ENCODE measurements around the gene DLK1. TPM values are rescaled to one million over a fixed set of nuclear protein-coding genes. Genes with fewer than 3 reads are reported as not detected.

Gene DLK1
- total and polyA plus RNA-seq, 7 donors = 0.36 to 1.2 (median 0.46) TPM; not detected in 4

DNA sequence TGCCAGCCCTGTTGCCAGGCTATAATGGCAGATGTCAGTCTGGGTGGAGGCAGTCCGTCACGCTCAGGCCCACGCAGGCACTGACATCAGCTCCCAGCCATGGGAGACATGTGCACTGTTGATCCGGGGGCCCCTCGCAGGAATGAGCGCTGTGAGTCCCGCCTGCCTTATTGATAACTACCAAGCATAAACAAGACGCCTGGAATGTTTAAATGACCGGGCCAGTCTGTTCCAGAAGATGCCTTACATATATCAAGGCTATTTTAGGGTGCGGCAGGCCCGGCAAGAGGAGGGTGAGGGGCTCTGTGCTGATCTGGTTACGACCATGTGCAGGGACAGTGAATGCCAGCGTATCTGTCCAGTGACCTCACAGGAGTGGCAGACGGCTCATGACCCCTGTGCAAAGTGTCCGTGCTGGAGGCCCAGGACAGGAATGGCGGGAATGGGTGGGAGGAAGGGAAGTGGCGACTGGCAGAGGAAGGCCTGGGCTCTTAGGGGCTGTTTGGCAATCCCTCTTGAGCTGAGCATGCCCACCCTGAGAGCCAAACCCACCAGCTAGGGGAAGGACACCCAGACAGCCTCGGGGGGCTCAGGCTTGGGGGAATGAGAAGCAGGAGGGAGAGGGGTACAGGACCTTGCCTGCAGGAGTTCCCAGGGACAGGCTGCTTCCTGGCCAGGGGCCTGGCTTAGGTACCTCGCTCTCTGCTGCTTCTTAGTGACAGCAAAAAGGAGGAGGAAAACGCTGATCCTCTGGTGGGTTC lies 49.3 kb downstream of the DLK1 start:
- WGBS, 2 donors = 57 to 69% methylated on average over 20 of the region's 20 CpGs

DNA sequence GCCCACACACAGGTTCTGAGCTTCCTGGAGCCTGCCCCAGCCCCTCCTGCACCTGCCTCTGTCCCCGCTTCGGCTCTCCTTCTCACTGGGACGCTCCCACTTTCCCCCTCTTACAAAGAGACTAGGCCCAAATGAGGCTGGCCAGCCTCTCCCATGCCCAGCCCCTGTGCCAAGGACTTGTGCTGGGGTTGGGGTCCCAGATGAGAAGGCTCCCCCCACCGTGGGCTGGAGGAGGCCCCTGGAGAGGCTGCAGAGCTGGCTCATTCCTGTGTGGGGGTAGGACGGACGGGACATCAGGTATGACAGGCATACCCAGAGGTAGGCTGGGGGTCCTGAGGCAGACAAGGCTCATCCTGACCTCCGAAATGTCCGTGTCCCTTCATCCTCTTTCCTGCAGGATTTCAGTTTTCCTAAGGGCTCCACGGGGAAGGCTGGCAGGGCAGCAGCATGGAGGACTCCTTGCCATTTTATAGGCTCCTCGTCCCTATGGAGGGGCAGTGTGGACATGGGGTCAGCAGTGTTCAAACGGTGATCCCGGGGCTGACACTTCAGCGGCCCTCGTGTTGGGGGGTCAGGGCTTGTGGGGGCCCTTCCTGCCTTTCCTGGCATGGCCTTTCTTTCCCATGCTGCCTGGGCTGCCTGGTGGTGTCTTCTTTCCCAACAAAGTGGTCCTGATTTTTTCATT lies 50.1 kb downstream of the DLK1 start:
- WGBS, 2 donors = 71 to 82% methylated on average over 14 of the region's 14 CpGs
- Histone ChIP-seq H3K4me3 (no peak overlapping the region), H3K27me3 (no peaks in the 10 kb centered on the region), H3K27ac (no peak overlapping the region), H3K36me3 (no peaks in the 10 kb centered on the region), H3K4me1 (no peaks in the 10 kb centered on the region), H3K9me3 (no peaks in the 10 kb centered on the region)
- TF ChIP-seq, protein P1, sequence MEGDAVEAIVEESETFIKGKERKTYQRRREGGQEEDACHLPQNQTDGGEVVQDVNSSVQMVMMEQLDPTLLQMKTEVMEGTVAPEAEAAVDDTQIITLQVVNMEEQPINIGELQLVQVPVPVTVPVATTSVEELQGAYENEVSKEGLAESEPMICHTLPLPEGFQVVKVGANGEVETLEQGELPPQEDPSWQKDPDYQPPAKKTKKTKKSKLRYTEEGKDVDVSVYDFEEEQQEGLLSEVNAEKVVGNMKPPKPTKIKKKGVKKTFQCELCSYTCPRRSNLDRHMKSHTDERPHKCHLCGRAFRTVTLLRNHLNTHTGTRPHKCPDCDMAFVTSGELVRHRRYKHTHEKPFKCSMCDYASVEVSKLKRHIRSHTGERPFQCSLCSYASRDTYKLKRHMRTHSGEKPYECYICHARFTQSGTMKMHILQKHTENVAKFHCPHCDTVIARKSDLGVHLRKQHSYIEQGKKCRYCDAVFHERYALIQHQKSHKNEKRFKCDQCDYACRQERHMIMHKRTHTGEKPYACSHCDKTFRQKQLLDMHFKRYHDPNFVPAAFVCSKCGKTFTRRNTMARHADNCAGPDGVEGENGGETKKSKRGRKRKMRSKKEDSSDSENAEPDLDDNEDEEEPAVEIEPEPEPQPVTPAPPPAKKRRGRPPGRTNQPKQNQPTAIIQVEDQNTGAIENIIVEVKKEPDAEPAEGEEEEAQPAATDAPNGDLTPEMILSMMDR (IDR thresholded peaks at IDR 0.05) = no peak
- no peak for TF ChIP-seq EP300 (IDR thresholded peaks at IDR 0.05)
- no peak for TF ChIP-seq POLR2A (IDR thresholded peaks at IDR 0.05)
- TF ChIP-seq POLR2AphosphoS5 (IDR thresholded peaks at IDR 0.05) = no peak
- intact Hi-C loops (cut with DNase I) = no loop called here
- peak; percentile 53 for DNase-seq

More for the DNA sequence above, 49.3 kb downstream of the DLK1 start:
- Histone ChIP-seq H3K4me1 (no peaks in the 10 kb centered on the region), H3K36me3 (no peaks in the 10 kb centered on the region), H3K27me3 (peaks cover 0 to 2% (median 0%) of the 10 kb centered on the region in 3 donors), H3K4me3 (no peak overlapping the region), H3K9me3 (peaks cover 0 to 3% (median 0%) of the 10 kb centered on the region in 4 donors), H3K27ac (no peak overlapping the region)
- intact Hi-C loops (cut with DNase I) = no loop called here
- TF ChIP-seq POLR2A (IDR thresholded peaks at IDR 0.05) (no peak), EP300 (IDR thresholded peaks at IDR 0.05) (no peak), POLR2AphosphoS5 (IDR thresholded peaks at IDR 0.05) (no peak)
- TF ChIP-seq, protein P1 (IDR thresholded peaks at IDR 0.05) = no peak
- DNase-seq = peak; percentile 43

DNA sequence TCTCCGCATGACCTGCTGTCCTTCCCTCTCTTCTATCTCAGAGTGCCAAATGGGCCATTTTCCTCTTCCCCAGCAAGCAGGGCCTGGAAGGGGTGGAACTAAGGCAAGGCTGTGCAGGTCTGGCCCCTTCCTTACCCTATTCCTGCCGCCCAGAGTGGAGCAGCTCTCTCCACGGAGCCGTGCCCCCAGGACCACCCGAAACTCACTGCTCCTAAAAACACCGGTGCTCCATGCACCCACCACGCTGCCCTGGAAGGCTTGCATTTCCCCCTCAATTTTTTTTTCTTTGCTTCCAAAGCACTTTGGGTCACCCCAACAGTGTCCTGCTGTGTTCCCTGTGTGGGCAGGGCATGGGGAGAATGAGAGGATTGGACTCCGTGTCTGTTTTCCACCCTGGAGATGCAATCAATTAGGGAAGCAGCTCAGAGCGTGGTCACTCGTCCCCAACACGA lies 50.7 kb downstream of the DLK1 start:
- intact Hi-C loops (cut with DNase I) = no loop called here
- Histone ChIP-seq H3K4me1 (no peaks in the 10 kb centered on the region), H3K27ac (no peak overlapping the region), H3K27me3 (no peaks in the 10 kb centered on the region), H3K4me3 (no peak overlapping the region), H3K36me3 (no peaks in the 10 kb centered on the region), H3K9me3 (no peaks in the 10 kb centered on the region)
- peak; percentile 28 for DNase-seq
- TF ChIP-seq POLR2AphosphoS5 (IDR thresholded peaks at IDR 0.05) (no peak), EP300 (IDR thresholded peaks at IDR 0.05) (no peak), POLR2A (IDR thresholded peaks at IDR 0.05) (no peak)
- TF ChIP-seq, protein P1 (IDR thresholded peaks at IDR 0.05) = no peak
- WGBS, 2 donors = 72 to 86% methylated on average over 11 of the region's 11 CpGs

DNA sequence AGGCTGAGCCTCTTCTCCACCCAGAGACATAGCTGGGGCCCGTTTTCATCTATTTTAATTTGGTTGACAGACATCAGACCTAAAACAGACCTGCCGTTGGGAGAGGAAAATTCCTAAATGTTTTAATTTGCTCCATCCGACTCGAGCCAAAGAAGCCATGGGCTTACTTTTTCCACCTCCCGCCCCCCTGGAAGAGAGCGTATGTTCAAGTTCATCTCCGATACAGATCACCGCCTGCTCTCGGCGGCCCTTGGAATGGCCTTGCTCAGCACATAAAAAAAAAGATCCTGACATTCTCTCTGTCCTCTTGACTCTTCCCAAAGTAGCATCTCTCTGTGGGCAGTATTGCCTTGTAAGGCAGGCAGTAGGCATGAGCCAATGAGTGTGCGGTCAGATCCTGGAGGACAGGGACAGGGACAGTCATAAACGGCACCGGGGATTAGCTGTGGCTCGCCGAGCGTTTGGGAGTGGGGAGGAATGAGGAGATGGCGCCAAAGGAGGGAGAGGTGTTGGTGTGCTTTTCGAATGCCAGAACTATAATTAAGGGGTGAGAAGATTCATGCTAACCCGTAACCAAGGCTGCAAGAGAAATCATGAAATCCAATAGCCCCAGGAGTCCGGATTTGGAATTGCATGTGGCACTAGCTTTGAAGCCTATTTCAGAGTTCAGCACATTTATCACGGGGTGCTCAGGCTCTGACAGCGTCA lies 51.3 kb downstream of the DLK1 start:
- Histone ChIP-seq H3K4me3 (no peak overlapping the region), H3K27me3 (no peaks in the 10 kb centered on the region), H3K4me1 (no peaks in the 10 kb centered on the region), H3K36me3 (no peaks in the 10 kb centered on the region), H3K27ac (no peak overlapping the region), H3K9me3 (no peaks in the 10 kb centered on the region)
- TF ChIP-seq, protein P1 (IDR thresholded peaks at IDR 0.05) = no peak
- TF ChIP-seq POLR2A (IDR thresholded peaks at IDR 0.05) = no peak
- TF ChIP-seq POLR2AphosphoS5 (IDR thresholded peaks at IDR 0.05) = no peak
- TF ChIP-seq EP300 (IDR thresholded peaks at IDR 0.05) = no peak
- intact Hi-C loops (cut with DNase I) = no loop called here
- 77 to 84% methylated on average over 22 of the region's 22 CpGs for WGBS, 2 donors
- DNase-seq = peak; percentile 22

All from sigmoid colon (tissue), 7 donors.